ENCODE measurements around the gene TAF4.

The TAF4 gene

DNA sequence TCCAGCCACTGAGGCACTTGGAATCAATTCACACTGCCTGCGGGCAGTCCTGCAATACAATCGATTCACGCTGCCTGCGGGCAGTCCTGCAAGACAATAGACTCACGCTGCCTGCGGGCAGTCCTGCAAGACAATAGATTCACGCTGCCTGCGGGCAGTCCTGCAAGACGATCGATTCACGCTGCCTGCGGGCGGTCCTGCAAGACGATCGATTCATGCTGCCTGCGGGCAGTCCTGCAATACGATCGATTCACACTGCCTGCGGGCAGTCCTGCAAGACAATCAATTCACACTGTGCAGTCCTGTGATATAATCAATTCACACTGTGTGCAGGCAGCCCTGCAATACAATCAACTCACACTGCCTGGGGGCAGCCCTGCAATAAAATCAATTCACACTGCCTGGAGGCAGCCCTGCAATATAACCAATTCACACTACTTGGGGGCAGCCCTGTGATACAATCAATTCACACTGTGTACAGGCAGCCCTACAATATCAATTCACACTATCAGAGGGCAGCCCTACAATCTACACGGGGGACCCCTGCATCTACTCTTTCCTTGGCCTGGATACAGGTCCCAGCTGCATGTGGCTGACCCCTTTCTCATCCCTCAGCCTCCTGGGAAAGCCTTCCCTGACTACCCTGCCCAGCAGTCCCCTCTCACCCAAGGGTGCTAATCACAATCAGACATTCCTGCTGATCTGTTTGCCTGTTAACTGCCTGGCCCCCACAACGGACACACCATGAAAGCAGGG, 10.4 kb downstream of the TAF4 start:
- DNase-seq: no peak

DNA sequence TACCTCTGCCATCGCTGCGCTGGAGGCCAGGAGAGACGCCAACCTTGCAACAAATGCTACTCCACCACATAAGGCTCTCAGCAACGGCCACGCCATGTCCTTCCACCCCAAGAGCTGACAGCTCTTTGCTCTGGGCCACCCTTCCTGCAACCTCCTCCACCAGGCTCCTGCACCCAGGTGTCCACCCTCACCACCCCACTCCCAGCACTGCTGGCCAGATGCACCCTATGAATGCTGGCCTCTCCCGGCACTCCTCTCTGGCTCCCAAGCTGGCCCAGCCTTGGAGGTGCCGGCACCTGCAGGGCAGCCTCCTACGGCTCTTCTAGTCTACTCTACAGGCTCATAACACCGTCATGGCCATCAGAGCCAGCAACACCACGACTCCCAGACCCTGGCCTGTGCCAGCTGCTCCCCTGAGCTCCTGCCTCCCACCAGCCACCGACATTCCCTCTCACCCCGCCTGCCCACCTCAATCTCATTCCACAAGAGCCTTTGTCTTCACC, 11.2 kb downstream of the TAF4 start:
- no peak for DNase-seq

DNA sequence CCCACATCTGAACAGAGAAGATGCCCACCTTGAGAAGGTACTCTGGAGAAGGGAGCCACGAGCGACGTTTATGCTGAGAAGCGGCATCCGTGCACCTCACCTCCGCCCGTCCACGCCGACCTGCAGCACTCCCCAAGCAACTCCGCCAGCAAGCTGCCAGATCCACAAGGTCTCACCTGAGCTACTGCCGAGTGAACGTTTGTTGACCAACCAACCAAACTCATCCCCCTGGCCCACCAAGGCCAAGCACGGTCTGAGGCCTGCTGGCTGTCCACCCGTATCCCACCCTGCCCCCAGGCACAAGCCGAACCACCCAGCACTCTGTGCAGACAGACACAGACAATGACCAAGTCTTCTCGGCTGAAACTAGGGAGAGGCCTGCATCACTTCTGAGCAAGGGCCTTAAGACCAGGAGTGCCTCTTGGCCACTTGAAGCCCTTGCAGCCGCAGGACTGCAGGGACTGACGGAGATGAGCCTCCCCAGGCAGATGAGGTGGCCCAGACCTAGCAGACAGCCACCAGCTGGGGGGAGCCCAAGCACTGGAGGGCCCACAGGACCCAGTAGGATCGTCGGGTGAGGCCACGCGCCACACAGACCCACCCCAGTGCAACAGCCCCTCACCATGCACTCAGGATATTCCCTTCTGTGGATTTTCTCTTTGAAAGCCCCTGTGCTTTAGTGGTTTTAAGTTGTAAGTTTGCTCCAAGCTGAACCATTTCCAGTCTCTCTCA, 12.1 kb downstream of the TAF4 start:
- no peak for DNase-seq

DNA sequence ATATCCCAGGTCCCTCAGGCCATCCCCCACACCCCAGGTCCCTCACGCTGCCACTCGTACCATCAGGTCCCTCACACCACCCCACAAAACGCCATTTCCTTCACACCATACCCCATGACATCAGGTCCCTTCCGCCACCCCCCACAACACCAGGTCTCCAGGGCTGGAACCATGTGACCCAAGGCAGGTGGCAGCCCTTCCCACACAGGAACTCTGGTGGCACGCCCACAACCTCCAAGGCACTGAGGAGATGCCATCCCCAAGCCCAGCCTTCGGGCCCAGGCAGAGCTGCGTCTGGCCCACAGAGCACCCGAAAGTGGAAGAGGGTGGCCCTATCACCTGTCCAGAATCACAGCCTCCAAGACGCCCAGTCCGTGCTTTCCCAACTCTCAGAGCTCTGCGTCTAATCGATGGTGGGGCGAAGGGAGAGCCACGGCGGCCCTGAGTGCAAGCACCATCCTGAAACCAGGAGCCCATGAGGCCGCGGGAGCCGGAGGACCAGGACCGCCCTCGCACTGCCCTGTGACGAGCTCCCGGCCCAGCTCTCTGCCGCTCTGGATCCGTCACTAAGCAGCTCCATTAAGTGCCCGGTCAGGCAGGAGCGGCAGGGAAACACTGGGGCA, 12.7 kb downstream of the TAF4 start:
- no peak for DNase-seq

DNA sequence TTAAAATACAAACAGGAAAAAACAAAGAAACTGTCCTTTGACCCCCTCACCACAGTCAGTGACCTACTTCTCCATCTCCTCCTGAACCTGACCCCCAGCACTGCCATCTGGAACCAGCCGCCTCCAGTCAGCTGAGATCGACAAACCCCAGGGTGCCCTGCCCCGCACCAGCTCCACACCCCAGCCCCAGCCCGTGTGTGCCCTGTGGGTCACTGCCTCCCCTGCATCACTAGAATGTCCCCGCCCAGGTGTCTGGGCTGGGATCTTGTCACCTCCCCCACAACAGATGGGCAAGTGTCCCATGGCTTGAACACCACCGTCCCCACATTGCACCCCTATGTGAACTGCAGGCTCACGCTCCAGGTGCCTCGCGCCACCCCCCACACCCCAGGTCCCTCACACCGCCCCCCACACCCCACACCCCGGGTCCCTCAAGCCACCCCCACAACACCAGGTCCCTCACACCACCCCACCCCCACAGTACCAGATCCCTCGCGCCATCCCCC, 13.3 kb downstream of the TAF4 start:
- DNase-seq: no peak

DNA sequence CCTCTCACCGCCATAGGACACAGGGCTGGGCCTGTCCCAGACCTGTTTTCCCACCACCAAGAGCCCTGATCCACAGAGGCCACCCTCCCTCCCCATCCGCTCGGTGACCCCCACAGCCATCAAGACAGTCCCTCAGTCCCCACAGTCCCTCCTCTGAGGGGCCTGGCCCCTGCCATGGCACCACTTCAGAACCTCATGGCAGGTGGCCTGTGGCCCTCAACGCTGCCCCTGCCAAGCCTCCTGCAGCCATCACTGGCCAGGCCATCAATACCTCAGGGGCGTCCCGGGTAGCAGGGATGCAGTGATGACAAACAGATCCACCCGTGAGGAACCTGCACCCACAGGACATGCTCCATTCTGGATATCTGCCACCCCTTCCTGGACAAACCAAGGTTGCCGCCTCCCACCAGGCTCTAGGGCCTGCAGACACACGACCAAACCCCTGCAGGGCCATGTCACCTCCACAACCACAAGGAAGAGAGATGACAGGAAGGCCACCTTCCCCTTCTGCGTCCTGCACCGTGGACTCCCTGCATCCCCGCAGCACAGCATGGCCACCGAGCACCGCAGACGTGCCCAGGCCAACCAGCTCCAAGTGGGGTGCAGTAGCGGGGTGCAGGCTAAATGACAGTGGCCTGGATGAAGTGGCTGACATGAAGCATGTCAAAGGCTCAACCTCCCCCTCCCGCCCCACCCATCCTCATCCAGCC, 14.0 kb downstream of the TAF4 start:
- DNase-seq: no peak

DNA sequence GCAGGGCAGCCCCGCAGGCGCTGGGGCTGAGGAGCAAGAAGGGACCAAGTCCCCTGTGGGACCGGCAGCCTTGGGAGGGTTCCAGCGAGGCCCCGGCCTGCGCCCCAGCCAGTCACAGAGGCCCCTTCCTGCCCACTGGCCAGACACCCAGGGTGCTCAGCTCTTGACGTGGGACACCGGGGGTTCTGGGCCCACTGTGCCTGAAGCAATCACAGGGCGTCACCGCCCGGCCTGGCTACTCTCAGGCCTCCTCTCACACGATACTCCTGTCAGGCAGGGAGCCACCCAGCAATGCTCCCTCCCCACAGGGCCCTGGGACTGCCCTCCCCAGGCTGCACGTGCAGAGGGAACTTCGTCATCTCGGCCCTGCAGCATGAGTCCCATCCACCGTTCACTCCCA, 14.5 kb downstream of the TAF4 start:
- no peak for DNase-seq

DNA sequence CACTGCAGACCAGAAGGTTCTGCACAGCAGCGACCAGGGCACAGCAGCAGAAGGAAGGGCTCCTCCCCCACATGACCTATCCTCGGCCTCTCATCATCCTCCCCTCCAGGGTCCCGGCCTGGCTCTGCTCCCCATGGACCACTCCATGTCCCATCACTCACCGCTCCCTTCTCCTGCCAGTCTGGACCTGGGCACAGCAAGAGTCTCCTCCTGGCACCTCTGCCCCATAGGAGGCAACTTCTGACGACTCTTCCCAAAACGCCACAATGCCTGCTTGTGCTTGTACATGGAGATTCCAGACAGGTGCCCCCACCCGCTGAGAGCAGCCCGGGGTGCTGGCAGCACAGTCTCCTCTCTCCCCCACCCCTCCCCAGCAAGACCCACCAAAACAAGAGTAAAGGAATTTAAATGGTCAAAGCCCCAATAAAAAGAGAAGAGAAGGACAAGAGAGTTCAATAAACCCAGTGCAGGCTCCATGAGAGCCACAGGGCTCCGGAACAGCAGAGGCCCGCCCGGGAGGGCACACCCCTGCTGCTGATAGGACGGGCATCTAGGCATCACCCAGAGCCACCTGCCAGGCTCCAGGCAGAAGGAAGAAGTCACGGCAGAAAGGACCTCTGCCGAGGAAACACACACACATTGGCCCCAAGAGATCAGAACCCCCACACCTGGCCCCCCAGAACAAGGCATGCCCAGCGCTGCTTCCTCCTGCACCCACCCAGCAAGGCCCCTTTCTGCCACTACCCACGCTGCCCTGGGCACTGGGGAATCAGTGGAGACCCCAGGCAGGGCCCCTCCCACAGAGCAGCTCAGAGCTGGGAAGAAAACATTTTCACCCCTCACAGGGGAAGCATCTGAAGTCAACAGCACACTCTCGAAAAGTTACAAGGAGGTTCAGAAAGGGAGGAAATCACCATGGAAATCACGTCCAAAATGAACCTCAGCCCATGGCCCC, 15.2 kb downstream of the TAF4 start:
- no peak for DNase-seq

DNA sequence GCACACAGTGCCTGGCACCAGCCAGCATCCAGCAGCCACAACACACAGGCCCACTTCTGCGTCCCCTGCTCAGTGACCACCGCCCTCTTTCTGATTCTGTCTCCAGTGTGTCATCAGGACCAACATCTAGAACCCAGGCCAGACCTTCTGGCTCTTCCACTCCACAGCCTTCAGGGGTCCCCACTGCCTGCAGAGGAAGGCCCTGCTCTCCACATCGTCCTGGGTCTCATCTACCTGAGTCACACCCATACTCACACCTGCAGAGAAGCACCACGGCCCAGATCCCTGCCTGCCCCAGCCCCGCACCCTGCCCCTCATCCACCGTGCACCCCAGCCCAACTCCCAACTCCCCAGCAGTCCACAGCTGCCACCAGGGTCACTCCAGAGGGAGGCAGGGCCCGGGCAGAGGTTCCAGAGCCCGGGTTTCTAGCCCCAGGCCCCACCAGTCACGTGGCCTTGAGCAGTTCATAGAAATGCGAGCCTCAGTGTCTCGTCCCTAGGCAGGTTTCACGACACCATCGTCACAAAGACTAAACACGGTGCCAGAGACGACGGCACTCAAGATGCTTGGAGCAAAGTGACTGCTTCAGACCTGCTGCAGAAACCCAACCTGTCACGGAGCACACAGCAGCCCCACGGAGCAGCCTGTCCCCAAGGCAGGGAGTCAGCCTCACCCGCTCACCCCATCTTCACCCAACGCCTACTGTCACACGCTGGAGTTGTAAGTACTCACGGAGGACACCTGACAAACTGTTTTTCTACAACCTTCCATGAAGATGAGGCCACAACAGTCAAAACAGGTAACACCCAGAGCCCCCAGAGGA, 16.1 kb downstream of the TAF4 start:
- DNase-seq: no peak

DNA sequence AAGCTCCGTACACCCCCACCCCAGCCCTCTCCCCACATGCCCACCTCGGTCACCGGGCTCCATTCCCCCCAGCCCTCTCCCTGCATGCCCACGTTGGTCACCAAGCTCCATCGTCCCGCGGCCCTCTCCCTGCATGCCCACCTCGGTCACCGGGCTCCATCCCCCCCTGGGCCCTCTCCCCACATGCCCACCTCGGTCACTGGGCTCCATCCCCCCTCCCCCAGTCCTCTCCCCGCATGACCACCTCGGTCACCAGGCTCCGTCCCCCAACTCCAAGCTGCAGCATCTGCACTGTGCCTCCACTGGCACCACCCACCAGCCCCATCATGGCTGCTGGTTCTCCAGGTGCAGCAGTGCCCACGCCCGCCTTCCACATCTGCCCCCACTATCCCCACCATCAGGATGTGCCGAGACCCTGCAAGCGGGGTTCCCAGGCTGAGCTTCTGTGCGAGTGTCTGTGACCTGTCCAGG, 16.8 kb downstream of the TAF4 start:
- DNase-seq: no peak

DNA sequence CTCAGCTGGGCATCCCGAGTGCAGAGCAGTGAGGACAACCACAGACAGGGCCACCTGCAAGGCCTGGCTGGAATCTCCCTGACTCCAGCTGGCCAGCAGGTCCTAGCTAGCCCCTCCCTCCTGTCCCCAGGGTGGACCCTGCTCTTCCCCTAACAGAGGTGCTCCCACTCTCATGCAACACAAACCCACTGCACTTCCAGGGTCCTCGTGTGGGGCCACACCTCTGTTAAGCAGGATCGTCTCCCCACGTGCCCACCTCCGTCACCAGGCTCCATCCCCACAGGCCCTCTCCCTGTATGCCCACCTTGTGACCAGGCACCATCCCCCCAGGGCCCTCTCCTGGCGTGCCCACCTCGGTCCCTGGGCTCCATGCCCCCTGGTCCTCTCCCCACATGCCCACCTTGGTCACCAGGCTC, 17.3 kb downstream of the TAF4 start:
- DNase-seq: no peak

DNA sequence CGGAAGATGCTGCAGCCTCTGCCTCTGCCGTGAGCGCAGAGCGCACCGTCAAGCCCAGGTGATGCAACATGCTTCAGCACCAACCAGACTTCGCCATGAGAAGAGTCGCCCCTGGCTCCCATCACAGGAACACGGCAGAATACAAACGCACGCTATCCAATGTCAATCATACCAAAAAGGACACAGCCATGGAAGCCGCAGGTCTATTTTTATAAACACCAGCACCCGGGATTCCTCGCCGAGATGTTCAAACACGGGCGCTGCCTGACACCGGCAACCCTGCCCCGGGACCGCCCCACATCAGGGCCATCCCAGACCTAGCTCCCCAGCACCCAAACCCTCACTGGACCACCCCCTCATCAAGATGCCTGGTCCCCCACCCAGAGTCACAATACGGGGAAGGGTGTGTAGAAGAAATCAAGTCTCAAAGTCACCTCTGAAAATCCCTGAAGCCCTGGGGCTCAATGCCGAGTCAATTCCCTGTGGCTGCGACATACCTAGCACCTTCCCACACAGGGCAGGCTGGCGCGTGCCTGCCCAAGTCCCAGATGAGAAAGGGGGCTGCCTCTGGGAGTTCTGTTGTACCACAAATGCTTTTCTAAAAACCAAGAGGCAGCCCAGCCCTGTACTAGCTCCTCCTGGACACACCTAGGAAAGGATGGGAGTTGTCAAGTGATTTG, 17.9 kb downstream of the TAF4 start:
- no peak for DNase-seq

DNA sequence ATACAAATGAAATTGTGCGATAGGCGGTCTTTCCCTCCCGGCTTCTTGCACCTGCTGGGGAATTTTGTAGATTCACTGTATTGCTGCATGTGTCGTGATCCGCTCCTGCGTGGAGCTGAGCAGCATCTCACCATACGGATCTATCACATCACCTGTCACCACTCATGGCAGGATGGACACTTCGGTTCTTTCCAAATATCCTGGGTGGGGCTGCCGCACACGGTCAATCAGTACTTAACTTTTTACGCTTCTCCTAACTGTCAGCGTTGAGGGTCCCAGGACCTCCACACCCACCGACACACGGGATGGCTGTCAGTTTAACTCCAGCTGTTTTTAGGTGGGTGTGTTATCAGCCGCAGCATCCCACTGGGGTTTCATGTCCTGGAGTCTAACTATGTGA, 19.2 kb downstream of the TAF4 start:
- DNase-seq: no peak

DNA sequence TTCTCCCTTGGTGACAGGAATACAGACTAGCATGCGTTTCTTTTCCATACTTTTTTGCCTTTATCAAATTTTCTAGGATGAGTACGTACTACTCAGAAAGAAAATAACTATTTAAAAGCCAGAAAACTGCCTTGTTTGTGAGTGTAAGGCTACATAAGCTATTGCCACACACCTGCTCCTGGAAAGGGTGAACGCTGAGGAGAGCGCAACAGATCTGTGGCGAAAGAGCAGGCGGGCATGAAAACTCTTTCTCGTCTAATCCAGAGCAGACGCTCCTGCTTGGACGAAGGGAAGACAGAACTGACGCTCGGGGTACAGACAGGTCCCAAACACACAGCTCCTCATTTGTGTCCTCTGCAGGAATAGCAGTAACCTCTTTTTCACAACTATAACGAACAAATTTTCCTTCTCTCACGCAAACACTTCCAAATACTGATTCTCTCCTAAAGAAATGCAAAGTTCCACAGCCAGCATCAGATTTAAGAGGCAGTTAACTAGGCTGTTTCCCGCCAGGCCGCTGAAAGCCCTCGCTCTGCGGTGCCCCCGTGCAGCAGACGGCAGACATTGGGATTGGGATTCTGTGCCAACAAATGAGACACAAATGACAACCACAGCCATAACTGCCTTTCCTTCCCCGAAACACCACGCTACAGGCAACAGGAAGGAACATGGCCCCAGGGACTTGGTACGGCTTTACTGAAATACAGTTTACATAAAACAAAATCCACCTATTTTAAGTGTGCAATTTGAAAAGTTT, 20.0 kb downstream of the TAF4 start:
- no peak for DNase-seq

DNA sequence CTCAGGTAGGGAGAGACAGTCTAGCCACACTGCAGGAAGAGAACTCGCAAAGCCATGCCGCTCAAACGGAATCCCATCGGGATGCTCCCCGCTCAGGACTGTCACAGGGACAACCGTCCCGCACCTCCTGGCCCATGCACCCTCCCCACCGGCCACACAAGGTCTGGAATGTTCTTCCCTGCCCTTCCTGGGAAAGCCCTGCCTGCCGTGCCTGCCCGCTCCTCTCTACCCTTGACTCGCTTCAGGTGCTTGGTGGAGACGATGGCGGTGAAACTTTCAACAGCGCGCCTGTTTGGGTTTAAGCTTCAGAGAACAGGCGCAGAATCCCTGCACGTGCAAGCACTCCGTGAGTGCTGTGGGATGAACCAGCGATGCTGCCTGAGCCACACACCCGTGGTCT, 20.6 kb downstream of the TAF4 start:
- no peak for DNase-seq

DNA sequence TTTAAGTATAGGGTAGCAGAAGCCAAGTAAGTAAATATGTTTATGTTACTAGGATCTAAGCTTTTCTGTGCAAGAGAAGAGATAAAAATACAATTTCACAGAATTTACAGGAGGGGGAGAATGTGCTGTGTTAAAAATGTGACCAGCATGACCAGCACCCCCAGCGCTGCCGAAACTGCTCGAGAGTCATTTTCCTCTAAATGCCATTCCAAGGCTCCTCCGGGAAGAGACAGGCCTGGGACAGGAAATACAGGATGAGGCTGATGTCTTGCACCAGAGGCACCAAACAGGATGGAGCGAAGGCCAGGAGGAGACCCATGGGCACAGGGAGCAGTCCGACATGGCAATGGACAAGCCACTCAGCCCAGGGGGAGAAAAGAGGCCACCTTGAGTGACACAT, 21.1 kb downstream of the TAF4 start:
- no peak for DNase-seq

DNA sequence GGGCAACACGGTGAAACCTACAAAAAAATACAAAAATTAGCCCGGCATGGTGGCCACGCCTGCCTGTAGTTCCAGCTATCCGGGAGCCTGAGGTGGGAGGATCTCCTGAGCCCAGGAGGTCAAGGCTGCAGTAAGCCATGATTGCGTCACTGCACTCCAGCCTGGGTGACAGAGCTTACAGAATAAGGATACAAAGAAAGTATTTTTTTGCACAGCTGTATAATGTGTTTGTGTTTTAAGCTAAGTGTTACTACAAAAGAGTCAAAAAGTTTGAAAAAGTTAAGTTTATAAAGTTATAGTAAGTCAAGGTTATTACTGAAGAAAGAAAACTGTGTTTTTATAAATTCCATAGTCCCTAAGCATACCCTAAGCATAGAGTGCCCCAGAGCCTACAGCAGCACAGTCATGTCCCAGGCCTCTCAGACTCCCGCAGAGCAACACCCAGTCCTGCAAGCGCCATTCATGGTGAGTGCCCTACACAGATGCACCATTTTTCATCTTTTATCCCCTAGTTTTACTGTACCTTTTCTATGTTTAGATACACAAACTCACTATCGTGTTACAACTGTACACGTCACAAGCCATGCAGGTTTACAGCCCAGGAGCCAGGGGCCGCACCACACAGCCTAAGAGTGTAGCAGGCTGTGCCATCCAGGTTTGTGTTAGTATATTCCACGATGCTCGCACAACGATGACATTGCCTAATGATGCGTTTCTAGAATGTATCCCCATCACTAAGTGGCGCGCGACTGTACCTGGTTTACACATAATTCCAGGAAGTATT, 22.4 kb downstream of the TAF4 start:
- DNase-seq: no peak

DNA sequence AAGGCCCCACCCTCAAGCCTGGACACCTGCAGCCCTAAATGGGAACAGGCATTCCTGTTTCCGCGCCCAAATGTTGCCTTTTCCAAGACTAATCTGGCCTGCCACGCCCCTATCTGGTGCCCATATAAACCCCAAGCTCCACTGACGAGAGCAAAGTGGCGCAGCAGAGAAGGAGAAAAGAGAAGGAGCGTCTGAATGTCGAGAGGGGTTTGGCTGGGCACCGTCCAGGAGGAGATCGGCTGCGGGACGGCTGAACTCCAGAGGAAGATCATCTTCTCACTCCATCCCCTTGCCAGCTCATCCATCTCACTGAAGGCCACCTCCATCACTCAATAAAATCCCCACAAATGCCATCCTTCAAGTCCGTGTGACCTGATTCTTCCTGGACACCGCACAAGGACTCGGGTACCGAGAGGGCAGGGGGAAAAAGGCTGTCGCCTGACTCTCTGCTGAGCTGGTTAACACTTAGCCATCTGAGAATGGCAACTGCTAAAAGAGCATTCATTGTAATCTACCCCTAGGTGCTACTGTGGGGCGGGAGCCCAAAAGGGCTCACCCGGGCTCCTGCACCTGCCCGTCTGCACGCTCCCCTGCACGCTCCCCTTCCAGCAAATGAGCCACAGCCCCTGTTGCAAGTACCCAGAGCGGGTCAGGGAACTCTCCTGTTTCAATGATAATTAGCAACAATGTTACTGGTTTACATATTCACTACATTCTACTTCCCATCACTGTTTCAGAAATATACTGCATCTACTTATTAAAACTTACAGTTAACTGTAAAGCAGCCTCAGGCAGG, 23.5 kb downstream of the TAF4 start:
- no peak for DNase-seq

Data from inflammatory macrophage treated with lipopolysaccharide for 1 hour (primary cell).